Transverse colon (tissue), 4 donors: ENCODE results near the gene TRIP13. TPM values are rescaled to one million over a fixed set of nuclear protein-coding genes. Genes with fewer than 3 reads are reported as not detected.
"Not testable (repeated sequence)": the region's sequence is repeated elsewhere in the genome, so short reads cannot be mapped to it uniquely, and the experiment has no call there.

ENCODE experiments used
- DNase-seq: peaks from one replicate; pipeline ENCODE4 v3.0.0-alpha.2; 2019
- H3K27ac ChIP-seq, 4 donors: fragments of 200-600 bp; sonication (generic); 2 replicates each; pipeline ENCODE4 v1.5.1; 2016 to 2018; ENCODE audit warnings: inconsistent platforms in 4 of 4
- H3K27me3 ChIP-seq: fragments of 200-600 bp; sonication (generic); 2 replicates; pipeline ENCODE4 v1.5.1; 2017; ENCODE audit warnings: inconsistent platforms
- H3K36me3 ChIP-seq, 4 donors: fragments of 200-600 bp; sonication (generic); 2 replicates each; pipeline ENCODE4 v1.5.1; 2017 to 2019; ENCODE audit warnings: inconsistent platforms in 4 of 4
- H3K4me1 ChIP-seq, 4 donors: fragments of 200-600 bp; sonication (generic); 2 replicates each; pipeline ENCODE4 v1.5.1; 2017 to 2020; ENCODE audit warnings: inconsistent platforms in 4 of 4
- H3K4me3 ChIP-seq, 4 donors: fragments of 200-600 bp; sonication (generic); 1 replicate in 1 of 4; 2 replicates in 3 of 4; pipeline versions ENCODE4 v1.5.1 to v1.6.1; 2017 to 2019; ENCODE audit warnings: inconsistent platforms in 4 of 4
- H3K9me3 ChIP-seq, 2 donors: fragments of 200-600 bp; sonication (generic); 2 replicates each; pipeline ENCODE4 v1.5.1; 2017 to 2019; ENCODE audit warnings: inconsistent platforms in 2 of 2
- EP300 ChIP-seq: sonication (generic); formaldehyde crosslinking; IDR thresholded peaks from one replicate; pipeline ENCODE4 v1.6.1; 2017; ENCODE audit warnings: antibody characterized with exemption, low read depth
- POLR2A ChIP-seq: fragments of 450-650 bp; IDR thresholded peaks from one replicate; pipeline ENCODE4 v1.6.1; 2016; ENCODE audit warnings: antibody characterized with exemption, mild to moderate bottlenecking, moderate library complexity
- POLR2AphosphoS5 ChIP-seq, 3 donors: sonication (generic); formaldehyde crosslinking; IDR thresholded peaks; one replicate each; pipeline ENCODE4 v1.6.1; 2016; ENCODE audit warnings: antibody characterized with exemption in 3 of 3
- WGBS, 2 donors: methylation state at CpG; one replicate each; pipeline ENCODE4 v1.1.5; 2018; ENCODE audit warnings: low coverage in 1 of 2; 5-methylcytosine and 5-hydroxymethylcytosine counted together
- in situ Hi-C, 4 donors: fragments of 200-750 bp; cut with MboI; loops; one replicate each; pipeline versions ENCODE4 v1.15.0 to v1.15.1; 2017; ENCODE audit warnings: low sequenced_read_pairs in 3 of 4, low pct_ligation_motif_present in 1 of 4, low pct_unique_long_range_greater_than_20kb in 1 of 4
- intact Hi-C: fragments of 100-400 bp; cut with DNase I; formaldehyde crosslinking; loops from one replicate; pipeline ENCODE4 v1.15.1; 2023; ENCODE audit warnings: low total_unique reads
- total RNA-seq, 4 donors: library from RNA; depleted of rRNA; stranded (reverse); fragments of >200 nt; gene quantifications; one replicate each; pipeline ENCODE4 v1.1.0, GENCODE V29; 2016
- TF ChIP-seq, protein P1 (sequence below), 5 experiments: fragments of 200-600 bp in 3 of 5; fragments of 450-650 bp in 2 of 5; sonication (generic) in 3 of 5; IDR thresholded peaks; 1 replicate in 2 of 5; 2 replicates in 3 of 5; pipeline ENCODE4 v1.5.1; 2016 to 2017; ENCODE audit warnings: antibody characterized with exemption in 5 of 5, inconsistent platforms in 3 of 5, mild to moderate bottlenecking in 2 of 5, moderate library complexity in 1 of 5

Gene TRIP13
- total RNA-seq, 4 donors from 2014 or later: 0.41 to 4.1 (median 2.2) TPM; not detected in 1

DNA sequence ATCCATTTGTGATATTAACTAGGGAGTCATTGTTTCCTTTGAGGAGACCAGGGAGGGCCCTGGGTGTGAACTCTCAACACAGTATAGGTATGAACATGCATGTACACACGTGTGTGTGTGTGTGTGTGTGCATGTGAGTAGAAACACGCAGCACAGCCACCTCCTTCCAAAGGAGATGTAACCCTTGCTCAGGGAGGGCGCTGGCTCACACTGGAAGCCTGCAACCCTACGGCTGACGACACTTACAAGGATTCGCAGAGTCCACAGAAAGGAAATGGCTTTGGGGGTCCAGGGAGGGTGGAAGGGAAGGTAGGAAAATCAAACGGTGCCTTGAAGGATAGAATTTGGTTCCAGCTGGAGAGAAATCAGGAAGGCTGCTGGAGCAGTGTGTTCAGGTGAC, 21.9 kb downstream of the TRIP13 start:
- H3K27ac ChIP-seq: no peak overlapping the region
- no peaks in the 10 kb centered on the region for H3K27me3 ChIP-seq
- TF ChIP-seq, protein P1, sequence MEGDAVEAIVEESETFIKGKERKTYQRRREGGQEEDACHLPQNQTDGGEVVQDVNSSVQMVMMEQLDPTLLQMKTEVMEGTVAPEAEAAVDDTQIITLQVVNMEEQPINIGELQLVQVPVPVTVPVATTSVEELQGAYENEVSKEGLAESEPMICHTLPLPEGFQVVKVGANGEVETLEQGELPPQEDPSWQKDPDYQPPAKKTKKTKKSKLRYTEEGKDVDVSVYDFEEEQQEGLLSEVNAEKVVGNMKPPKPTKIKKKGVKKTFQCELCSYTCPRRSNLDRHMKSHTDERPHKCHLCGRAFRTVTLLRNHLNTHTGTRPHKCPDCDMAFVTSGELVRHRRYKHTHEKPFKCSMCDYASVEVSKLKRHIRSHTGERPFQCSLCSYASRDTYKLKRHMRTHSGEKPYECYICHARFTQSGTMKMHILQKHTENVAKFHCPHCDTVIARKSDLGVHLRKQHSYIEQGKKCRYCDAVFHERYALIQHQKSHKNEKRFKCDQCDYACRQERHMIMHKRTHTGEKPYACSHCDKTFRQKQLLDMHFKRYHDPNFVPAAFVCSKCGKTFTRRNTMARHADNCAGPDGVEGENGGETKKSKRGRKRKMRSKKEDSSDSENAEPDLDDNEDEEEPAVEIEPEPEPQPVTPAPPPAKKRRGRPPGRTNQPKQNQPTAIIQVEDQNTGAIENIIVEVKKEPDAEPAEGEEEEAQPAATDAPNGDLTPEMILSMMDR (IDR thresholded peaks at IDR 0.05): no peak
- TF ChIP-seq POLR2A: no peak
- TF ChIP-seq EP300: no peak
- no peak for TF ChIP-seq POLR2AphosphoS5 (IDR thresholded peaks at IDR 0.05)
- in situ Hi-C loops (loop anchor here in 1 of 4 donors (25.0 kb wide), 1 partner anchor 252 kb away; no protein-coding TSS in a partner anchor), intact Hi-C loops (no loop called here)
- no peaks in the 10 kb centered on the region for H3K4me1 ChIP-seq
- H3K36me3 ChIP-seq: no peaks in the 10 kb centered on the region
- H3K9me3 ChIP-seq: no peaks in the 10 kb centered on the region
- no peak overlapping the region for H3K4me3 ChIP-seq
- 91 to 93% methylated on average over 5 to 7 of the region's 7 CpGs for whole genome bisulfite sequencing, 2 donors
- no peak for DNase-seq

DNA sequence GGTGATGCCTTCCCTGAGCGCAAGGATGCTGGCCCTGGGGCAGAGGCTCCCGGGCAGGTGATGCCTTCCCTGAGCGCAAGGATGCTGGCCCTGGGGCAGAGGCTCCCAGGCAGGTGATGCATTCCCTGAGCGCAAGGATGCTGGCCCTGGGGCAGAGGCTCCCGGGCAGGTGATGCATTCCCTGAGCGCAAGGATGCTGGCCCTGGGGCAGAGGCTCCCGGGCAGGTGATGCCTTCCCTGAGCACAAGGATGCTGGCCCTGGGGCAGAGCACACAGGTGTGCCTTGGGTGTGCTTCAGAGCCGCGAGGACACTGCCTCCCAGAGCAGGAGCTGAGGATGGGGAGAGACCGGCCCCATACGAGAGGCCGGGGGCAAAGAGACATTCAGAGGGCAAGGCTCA, 22.7 kb downstream of the TRIP13 start:
- H3K9me3 ChIP-seq, H3K4me3 ChIP-seq, H3K4me1 ChIP-seq, H3K27me3 ChIP-seq, H3K36me3 ChIP-seq, DNase-seq, H3K27ac ChIP-seq, intact Hi-C loops: not testable (repeated sequence)
- in situ Hi-C loops: loop anchor here in 1 of 4 donors (25.0 kb wide), 1 partner anchor 253 kb away; no protein-coding TSS in a partner anchor
- 94 to 100% methylated on average over 1 to 12 of the region's 12 CpGs for WGBS, 2 donors

GRCh38 chr5:915946-916345, 23.3 kb downstream of the TRIP13 start:
- intact Hi-C loops (no loop called here), in situ Hi-C loops (loop anchor here in 1 of 4 donors (25.0 kb wide), 1 partner anchor 254 kb away; no protein-coding TSS in a partner anchor)
- no peaks in the 10 kb centered on the region for H3K4me1 ChIP-seq
- H3K27ac ChIP-seq: no peak overlapping the region
- H3K36me3 ChIP-seq: no peaks in the 10 kb centered on the region
- H3K27me3 ChIP-seq: no peaks in the 10 kb centered on the region
- no peak for DNase-seq
- H3K4me3 ChIP-seq: no peak overlapping the region
- 93% methylated on average over 11 of the region's 12 CpGs; no CpG with 5 or more reads in 1 of the 2 donors for WGBS, 2 donors
- TF ChIP-seq, protein P1 (IDR thresholded peaks at IDR 0.05): no peak
- TF ChIP-seq POLR2AphosphoS5 (IDR thresholded peaks at IDR 0.05): no peak
- no peak for TF ChIP-seq POLR2A
- TF ChIP-seq EP300: no peak
- no peaks in the 10 kb centered on the region for H3K9me3 ChIP-seq

- TF ChIP-seq EP300 (no peak), POLR2A (no peak), POLR2AphosphoS5 (IDR thresholded peaks at IDR 0.05) (no peak)
- H3K27me3 ChIP-seq: no peaks in the 10 kb centered on the region
- no peaks in the 10 kb centered on the region for H3K4me1 ChIP-seq
- no peaks in the 10 kb centered on the region for H3K36me3 ChIP-seq
- no peaks in the 10 kb centered on the region for H3K9me3 ChIP-seq
- WGBS, 2 donors: 82 to 90% methylated on average over 2 to 14 of the region's 14 CpGs
- no peak for DNase-seq
- in situ Hi-C loops: loop anchor here in 1 of 4 donors (25.0 kb wide), 1 partner anchor 254 kb away; no protein-coding TSS in a partner anchor
- H3K27ac ChIP-seq: no peak overlapping the region
- intact Hi-C loops: no loop called here
- H3K4me3 ChIP-seq: no peak overlapping the region
These were observed 24.0 kb downstream of the TRIP13 start for GRCh38 chr5:916441-917293.

- DNase-seq, H3K4me3 ChIP-seq, H3K27me3 ChIP-seq, intact Hi-C loops, H3K4me1 ChIP-seq, H3K9me3 ChIP-seq, H3K36me3 ChIP-seq, H3K27ac ChIP-seq: not testable (repeated sequence)
- 97 to 100% methylated on average over 2 to 5 of the region's 5 CpGs for WGBS, 2 donors
- in situ Hi-C loops: loop anchor here in 1 of 4 donors (25.0 kb wide), 1 partner anchor 256 kb away; no protein-coding TSS in a partner anchor
These were observed 26.0 kb downstream of the TRIP13 start for GRCh38 chr5:918717-919116.
